Stimulated activated CD8-positive, alpha-beta memory T cell treated with anti-CD3 and anti-CD28 coated beads, Interleukin-4, amount 100 ng/mL, for 48 hours (primary cell): Measurements from ENCODE around the gene HTRA2.

Source experiments
- DNase-seq: peaks from one replicate; pipeline ENCODE4 v3.0.0-alpha.2; 2020

HTRA2 gene

DNA sequence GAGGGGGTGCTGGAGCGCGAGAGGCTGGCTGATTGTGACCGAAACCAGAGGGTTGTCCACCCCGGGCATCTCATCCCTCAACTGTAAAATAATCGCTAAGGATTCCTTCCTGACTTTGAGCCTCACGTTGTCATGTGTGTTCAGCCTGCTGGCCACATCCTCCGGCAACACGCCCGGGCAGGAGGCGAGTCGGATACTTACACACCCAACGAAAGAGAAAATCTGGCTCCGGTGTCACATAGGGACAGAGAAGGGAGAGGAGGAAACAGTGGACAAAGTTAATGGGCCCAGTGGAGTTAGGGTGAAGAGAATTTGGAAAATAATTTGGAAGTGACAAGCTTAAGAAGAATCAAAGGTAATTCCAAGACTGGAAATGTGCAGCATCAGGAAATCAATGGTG lies 13.1 kb upstream of the HTRA2 start:
- no peak for DNase-seq

- no peak for DNase-seq
Measured at GRCh38 chr2:74522516-74522915, 7.2 kb upstream of the HTRA2 start.

DNA sequence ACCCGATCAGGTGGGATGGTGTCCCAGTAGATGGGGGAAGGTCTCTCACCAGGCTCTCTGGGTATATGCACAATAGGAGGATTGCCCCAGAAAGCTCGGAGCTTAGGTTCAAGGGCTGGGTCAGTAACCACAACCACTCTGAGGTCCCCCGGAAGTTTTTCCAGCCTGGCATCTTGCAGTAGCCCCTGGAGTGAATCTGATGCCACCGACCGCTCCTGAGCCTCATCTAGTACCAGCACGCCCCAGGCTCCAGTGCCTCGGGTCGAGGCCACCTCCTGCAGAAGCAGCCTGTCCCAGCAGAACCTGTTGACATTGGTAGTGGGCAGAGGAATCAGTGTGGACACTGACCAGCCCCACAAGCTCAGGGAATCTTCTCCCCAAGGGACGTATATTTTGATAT lies 5.7 kb upstream of the HTRA2 start:
- DNase-seq: no peak

DNA sequence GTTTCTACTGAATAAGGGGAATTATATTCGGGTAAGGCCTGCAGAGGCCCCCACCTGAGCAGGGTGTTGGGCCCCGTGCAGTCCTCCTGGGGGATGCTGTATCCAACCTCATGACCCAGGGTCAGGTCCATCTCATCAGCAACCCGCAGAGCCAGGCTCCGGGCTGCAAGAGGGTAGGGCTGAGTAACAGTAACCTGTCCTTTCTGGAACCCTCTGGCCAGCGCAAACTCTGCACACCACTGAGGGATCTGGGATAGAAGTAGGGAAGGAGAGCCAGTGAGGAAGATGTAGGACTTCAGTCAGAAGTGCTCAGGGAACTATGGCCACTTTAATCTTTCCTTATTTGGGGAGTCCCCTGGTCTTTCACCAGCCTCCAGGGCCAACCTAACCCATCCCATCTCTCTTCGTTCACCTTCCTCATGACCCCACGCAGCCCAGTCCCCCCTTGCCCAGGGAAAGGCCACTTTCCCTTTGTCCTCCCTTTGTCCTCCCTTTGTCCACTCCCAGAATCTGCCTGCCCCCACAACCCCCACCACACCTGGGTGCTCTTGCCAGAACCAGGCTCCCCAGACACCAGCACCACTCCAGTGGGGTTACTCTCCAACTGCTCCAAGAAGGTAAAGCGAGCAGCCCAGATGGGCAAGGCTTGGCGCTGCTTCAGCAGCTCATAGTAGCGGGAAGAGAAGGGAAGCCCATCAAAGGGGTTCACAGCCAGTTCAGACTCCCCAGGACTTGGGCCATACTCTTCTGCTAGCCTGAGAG lies 4.6 kb upstream of the HTRA2 start:
- no peak for DNase-seq

DNA sequence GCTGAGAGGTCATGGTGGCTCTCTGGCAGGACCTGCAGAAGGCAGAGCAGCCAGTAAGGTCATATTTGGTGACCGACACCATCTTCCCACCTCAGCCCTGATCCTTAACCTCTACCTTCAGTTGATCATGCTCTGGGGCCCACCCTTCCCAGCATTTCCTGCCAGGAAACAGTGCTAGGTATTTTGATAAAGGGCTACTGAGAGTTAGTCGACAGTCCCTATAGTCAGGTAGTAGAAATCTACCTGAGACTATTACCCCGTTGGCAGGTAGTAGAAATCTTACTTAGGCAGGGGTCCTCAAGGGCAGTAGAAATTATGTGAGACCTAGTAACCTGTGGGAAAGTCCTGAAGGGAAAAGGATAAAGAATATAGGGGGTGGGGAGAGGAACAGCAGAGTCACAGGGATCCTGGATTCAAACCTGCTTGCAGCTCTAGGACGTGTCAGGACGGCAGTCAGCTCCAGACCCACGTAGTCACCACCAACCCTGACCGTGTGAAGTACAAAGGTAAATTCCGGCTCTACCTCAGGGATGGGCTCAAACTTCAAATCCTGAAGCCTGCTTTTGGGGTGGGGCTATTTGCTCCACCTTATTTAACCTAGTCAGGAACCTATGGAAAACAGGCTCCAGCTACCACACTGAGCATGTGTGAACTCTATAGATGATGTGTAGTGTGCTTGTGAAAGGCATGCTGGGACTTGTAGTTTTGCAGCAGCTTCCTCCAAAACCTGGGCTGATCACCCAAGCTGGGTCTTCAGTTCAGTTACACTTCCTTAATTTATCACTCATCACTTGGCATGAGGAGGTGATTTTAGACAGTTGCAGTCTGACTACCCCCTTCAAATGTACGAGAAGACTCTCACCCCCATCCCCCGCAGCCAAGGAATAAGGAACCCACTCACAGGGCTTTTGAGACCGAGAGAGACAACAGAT lies 3.8 kb upstream of the HTRA2 start, which contains the start of gene DQX1:
Gene DQX1 (minus strand): TSS at position 515 of the 932 bp plus-strand sequence. CDS start 502 bp downstream, at position 13.
- DNase-seq: no peak

GRCh38 chr2:74526649-74527230 lies 3.0 kb upstream of the HTRA2 start:
- DNase-seq: no peak

DNA sequence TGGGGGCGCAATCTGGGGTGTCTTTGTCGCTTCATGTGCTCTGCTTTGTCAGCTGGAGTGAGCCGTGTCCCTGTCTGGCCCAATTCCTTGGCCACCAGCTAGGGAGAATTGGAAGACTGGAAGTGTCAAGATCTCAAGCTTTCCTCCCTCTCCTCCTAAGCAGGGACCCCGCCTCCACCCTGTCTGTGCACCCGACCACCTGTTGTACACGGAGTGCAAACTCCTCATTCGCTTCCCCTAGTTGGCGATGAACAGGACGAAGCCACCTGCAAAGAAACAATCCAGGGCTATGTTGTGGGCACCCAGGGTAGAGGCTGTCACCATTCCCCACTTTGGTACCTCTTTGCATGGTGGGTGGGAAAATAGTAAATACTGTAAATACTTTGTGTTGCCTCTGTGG lies 2.0 kb upstream of the HTRA2 start:
- DNase-seq: no peak

- DNase-seq: peak; percentile 52
Measured at GRCh38 chr2:74528600-74529356, 955 bp upstream of the HTRA2 start.

- DNase-seq: peak; percentile 65
Measured at GRCh38 chr2:74530239-74531187, 780 bp downstream of the HTRA2 start.

DNA sequence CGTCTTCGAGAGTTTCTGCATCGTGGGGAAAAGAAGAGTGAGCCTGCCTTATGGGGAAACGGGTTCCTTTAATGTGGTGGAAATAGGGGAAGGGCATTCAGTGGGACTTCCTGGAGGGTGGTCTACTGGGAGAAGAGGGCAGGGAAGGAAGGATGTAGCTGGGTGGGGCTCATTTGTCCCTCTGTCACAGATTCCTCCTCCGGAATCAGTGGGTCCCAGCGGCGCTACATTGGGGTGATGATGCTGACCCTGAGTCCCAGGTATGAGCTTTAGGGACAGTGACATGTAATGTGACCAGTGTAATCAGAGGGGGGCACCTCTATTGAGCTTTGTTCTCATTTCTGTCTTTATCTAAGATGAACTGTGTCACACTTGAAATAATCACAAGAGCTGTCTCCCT lies 1.9 kb downstream of the HTRA2 start:
- no peak for DNase-seq

DNA sequence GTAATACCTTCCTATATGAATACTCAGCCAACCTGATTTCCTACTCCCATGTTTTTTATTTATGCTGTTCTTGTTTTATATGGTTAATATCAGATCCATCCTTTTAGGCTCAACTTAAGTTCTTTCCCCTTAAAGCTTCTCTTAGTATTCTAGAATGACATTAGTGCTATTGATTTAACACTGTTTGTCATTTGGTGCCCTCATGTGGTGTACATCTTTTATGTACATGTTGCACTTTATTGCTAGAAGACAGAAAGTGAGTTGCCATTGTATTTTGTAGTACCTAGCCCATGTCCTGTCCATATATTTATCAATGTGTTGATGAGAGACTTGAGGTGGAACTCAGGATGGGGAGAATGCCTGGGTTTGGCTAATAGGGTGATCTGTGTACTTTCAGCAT lies 2.5 kb downstream of the HTRA2 start:
- no peak for DNase-seq

DNA sequence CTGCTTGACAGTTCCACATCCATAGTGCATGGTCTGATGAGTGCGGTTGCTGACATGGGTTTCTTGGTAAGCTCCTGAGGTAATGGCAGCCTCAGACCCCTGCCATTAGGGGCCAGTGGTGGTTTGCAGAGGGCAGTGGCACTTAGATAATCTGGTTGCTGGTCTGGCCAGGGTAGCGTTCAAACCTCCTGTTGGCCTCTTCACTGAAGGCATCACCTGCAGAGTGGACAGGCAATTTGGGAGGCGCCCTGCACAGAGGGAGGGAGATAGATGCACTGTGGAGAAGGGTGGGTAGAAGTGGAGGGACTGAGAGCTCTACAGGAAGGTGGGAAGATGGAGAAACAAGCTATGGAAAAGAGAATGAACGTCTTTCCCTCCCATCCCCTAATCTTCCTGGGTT lies 3.7 kb downstream of the HTRA2 start:
- no peak for DNase-seq

DNA sequence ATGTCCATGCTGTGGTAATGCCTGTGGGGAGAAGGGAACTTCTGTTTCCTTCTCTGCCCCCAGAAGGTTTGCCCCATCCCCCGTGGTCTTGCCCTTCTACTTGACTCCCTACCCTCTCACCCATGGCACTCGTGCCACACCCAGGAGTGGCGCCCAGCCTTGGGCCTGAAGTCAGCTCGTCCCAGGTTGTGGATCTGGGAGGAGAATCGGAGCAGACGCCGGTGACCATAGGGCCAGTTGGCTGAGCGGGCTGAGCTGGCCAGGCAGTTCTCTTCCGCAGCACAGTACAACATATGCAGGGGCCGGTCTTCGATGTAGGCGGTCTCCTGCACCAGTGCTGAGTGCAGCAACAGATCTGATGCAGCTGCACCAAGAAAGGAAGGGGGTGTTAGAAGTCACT lies 4.7 kb downstream of the HTRA2 start:
- no peak for DNase-seq

DNA sequence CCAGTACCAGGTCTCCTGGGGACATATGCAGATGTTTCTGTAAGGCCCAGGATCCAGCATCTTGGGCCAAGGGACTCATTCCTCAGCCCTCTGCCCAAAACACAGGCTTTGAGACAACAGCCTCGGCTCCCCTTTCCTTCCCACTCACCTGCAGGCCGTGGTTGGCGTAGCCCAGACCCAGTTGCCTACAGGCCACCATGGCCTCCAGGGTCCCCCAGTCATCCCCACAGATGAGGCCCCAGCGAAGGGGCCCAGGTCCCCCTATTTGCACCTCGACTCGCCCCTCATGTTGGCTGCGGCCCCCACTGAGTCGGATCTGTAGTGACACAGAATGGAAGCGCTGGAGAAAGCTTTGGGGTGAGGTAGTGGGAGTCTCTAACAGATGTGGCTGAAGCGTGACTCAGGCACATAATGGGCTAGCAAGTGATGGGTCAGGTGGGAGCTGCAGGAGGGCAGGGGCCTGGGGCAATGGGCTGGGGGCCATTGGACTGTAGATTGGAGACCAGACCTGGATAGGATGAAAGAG lies 5.8 kb downstream of the HTRA2 start:
- no peak for DNase-seq

- no peak for DNase-seq
Measured at GRCh38 chr2:74536166-74536950, 6.6 kb downstream of the HTRA2 start.

GRCh38 chr2:74537140-74537539 lies 7.4 kb downstream of the HTRA2 start:
- DNase-seq: no peak

- DNase-seq: no peak
Measured at GRCh38 chr2:74538881-74539339, 9.2 kb downstream of the HTRA2 start.

DNA sequence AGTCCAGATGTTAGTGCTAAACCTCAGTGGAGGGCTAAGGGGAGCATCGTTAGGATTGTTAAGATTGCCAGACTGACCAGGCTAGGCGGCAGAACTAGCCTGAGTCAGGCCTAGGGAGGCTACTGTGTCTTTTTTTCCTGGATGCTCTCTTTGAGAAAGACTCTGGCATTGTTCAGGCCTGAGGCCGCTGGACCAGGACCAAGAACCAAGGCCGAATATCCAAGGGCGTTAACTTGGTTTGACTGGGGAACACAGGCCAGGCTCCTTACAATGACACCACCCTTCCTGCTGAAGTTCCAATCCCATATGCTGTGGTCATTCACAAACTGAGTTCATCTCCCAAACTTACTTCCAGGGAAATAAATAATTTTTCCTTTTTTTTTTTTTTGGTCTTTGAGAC lies 10.6 kb downstream of the HTRA2 start:
- DNase-seq: no peak

GRCh38 chr2:74542978-74543377 lies 13.2 kb downstream of the HTRA2 start:
- no peak for DNase-seq

DNA sequence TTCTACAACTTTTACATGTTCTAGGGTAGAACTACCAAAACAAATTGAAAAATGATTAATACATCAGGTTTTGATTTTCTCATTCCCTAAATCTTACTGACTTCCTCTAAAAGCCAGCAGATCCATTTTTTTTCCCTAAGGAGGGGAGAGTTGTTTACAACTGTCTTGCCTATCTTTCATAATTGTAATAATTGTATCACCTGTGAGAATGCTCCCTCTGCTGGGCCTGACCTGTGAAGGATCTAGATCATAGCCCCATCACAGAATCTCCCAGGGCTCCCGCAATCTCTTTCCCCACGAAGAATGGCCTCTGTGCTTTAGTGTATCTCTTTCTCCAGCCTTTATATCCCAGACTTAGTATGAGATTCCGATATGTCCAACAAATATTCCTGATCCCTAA lies 14.9 kb downstream of the HTRA2 start:
- no peak for DNase-seq
